HepG2 (cell line): ENCODE measurements around the gene PRDX5. TPM values are rescaled to one million over a fixed set of nuclear protein-coding genes. Genes with fewer than 3 reads are reported as not detected.

Source experiments
- BCL3 ChIP-seq: sonication (generic); formaldehyde crosslinking; IDR thresholded peaks from 2 replicates; pipeline ENCODE4 v1.5.1; 2020; ENCODE audit warnings: mild to moderate bottlenecking, missing genetic modification reagents, moderate library complexity
- BORCS8-MEF2B ChIP-seq: sonication (generic); formaldehyde crosslinking; IDR thresholded peaks from 2 replicates; pipeline ENCODE4 v1.8.0; 2022; ENCODE audit warnings: mild to moderate bottlenecking, missing genetic modification reagents
- HMG20A ChIP-seq: IDR thresholded peaks from 2 replicates; pipeline ENCODE4 v1.6.1; 2016; ENCODE audit warnings: borderline replicate concordance
- KDM6A ChIP-seq: IDR thresholded peaks from 2 replicates; pipeline ENCODE4 v1.6.1; 2016; ENCODE audit warnings: low read depth
- MAFF ChIP-seq: IDR thresholded peaks from 2 replicates; pipeline ENCODE4 v1.6.1; 2011; ENCODE audit warnings: low read depth, low read length, improper control_type of control experiment
- MAZ ChIP-seq, 2 experiments: sonication (generic) in 1 of 2; formaldehyde crosslinking in 1 of 2; IDR thresholded peaks; 2 replicates each; pipeline versions ENCODE4 v1.5.0 to v1.6.1; 2012 to 2020; ENCODE audit warnings: low read depth in 2 of 2, mild to moderate bottlenecking in 2 of 2, borderline replicate concordance in 1 of 2, improper control_type of control experiment in 1 of 2, low read length in 1 of 2, missing genetic modification reagents in 1 of 2, moderate library complexity in 1 of 2
- NCOA5 ChIP-seq: sonication (generic); formaldehyde crosslinking; IDR thresholded peaks from 2 replicates; pipeline ENCODE4 v1.4.0; 2020; ENCODE audit warnings: missing genetic modification reagents
- NCOR1 ChIP-seq: fragments of 200-600 bp; sonication (generic); IDR thresholded peaks from 2 replicates; pipeline ENCODE4 v1.7.0; 2017; ENCODE audit warnings: antibody characterized with exemption, low read length, borderline replicate concordance
- NR1H2 ChIP-seq: sonication (generic); formaldehyde crosslinking; IDR thresholded peaks from 2 replicates; pipeline ENCODE4 v1.8.1; 2022; ENCODE audit warnings: low read depth, missing genetic modification reagents, borderline replicate concordance
- ONECUT2 ChIP-seq: sonication (generic); formaldehyde crosslinking; IDR thresholded peaks from 2 replicates; pipeline ENCODE4 v1.4.0; 2020; ENCODE audit warnings: missing genetic modification reagents
- PRPF4 ChIP-seq: fragments of 200-400 bp; formaldehyde crosslinking; IDR thresholded peaks from 2 replicates; pipeline ENCODE4 v1.6.1; 2016; ENCODE audit warnings: low read length, low read depth; ENCODE audit not compliant: poor library complexity, severe bottlenecking
- RBM39 ChIP-seq: fragments of 200-400 bp; formaldehyde crosslinking; IDR thresholded peaks from one replicate; pipeline ENCODE4 v1.6.1; 2018; ENCODE audit warnings: antibody characterized with exemption, mild to moderate bottlenecking, low read depth, low read length; ENCODE audit not compliant: poor library complexity, severe bottlenecking
- SALL2 ChIP-seq: sonication (generic); formaldehyde crosslinking; IDR thresholded peaks from 2 replicates; pipeline ENCODE4 v1.8.1; 2023; ENCODE audit warnings: mild to moderate bottlenecking, missing genetic modification reagents, inconsistent platforms
- ZBTB1 ChIP-seq: sonication (generic); formaldehyde crosslinking; IDR thresholded peaks from 2 replicates; pipeline ENCODE4 v1.4.0; 2020; ENCODE audit warnings: missing genetic modification reagents, borderline replicate concordance
- ZBTB7B ChIP-seq: sonication (generic); formaldehyde crosslinking; IDR thresholded peaks from 2 replicates; pipeline ENCODE4 v1.4.0; 2020; ENCODE audit warnings: missing genetic modification reagents
- ZNF547 ChIP-seq: sonication (generic); formaldehyde crosslinking; IDR thresholded peaks from 2 replicates; pipeline ENCODE4 v1.5.1; 2020; ENCODE audit warnings: mild to moderate bottlenecking, missing genetic modification reagents
- ZNF766 ChIP-seq: sonication (generic); formaldehyde crosslinking; IDR thresholded peaks from 2 replicates; pipeline ENCODE4 v1.5.0; 2020; ENCODE audit warnings: missing genetic modification reagents, borderline replicate concordance
- ZNF772 ChIP-seq: sonication (generic); formaldehyde crosslinking; IDR thresholded peaks from 2 replicates; pipeline ENCODE4 v1.5.0; 2020; ENCODE audit warnings: mild to moderate bottlenecking, missing genetic modification reagents
- ZNF773 ChIP-seq: sonication (generic); formaldehyde crosslinking; IDR thresholded peaks from 2 replicates; pipeline ENCODE4 v1.4.0; 2020; ENCODE audit warnings: missing genetic modification reagents, borderline replicate concordance
- ZNF850 ChIP-seq: sonication (generic); formaldehyde crosslinking; conservative IDR thresholded peaks from 2 replicates; pipeline ENCODE4 v1.9.0; 2021; ENCODE audit warnings: mild to moderate bottlenecking, missing genetic modification reagents
- polyA plus RNA-seq, 8 experiments: library from polyadenylated mRNA; depleted of rRNA in 3 of 8; stranded (reverse) in 7 of 8; unstranded in 1 of 8; fragments of >200 nt; fragmentation: Illumina TruSeq in 4 of 8; extraction: Trizol in 4 of 8; gene quantifications; 2 replicates each; pipeline versions ENCODE4 v1.2.1 to v1.2.3, GENCODE V29; 2011 to 2016; ENCODE audit warnings: low read depth in 4 of 8, missing spikeins in 1 of 8, mixed read lengths in 1 of 8; ENCODE audit not compliant: insufficient read depth in 1 of 8
- total RNA-seq, 5 experiments: library from RNA; depleted of rRNA; stranded (reverse); fragments of >200 nt; fragmentation: Illumina TruSeq; extraction: Trizol; gene quantifications; 2 replicates each; pipeline ENCODE4 v1.2.3, GENCODE V29; 2016; ENCODE audit warnings: low read depth in 1 of 5
- TF ChIP-seq, protein P1 (sequence below), 2 experiments: sonication (generic) in 1 of 2; formaldehyde crosslinking in 1 of 2; IDR thresholded peaks; 2 replicates each; pipeline versions ENCODE4 v1.5.1 to v1.6.1; 2011 to 2020; ENCODE audit warnings: borderline replicate concordance in 1 of 2, low read depth in 1 of 2, low read length in 1 of 2, mild to moderate bottlenecking in 1 of 2, missing genetic modification reagents in 1 of 2, moderate library complexity in 1 of 2
- TF ChIP-seq, protein P2 (sequence below): sonication (generic); formaldehyde crosslinking; IDR thresholded peaks from 2 replicates; pipeline ENCODE4 v1.4.0; 2020; ENCODE audit warnings: missing genetic modification reagents
- TF ChIP-seq, protein P3 (sequence below): sonication (generic); formaldehyde crosslinking; IDR thresholded peaks from 2 replicates; pipeline ENCODE4 v1.4.0; 2020; ENCODE audit warnings: missing genetic modification reagents, low read depth, mild to moderate bottlenecking, borderline replicate concordance

Gene PRDX5
- total and polyA plus RNA-seq, 2 of the 13 experiments (the other 11 are each of a cell fraction or from before 2014, with no cell fraction given), result 215 to 311 TPM

- TF ChIP-seq ZNF850, result no peak
- no peak for TF ChIP-seq ZBTB1 (CRISPR knock-in tag)
- TF ChIP-seq, protein P1, sequence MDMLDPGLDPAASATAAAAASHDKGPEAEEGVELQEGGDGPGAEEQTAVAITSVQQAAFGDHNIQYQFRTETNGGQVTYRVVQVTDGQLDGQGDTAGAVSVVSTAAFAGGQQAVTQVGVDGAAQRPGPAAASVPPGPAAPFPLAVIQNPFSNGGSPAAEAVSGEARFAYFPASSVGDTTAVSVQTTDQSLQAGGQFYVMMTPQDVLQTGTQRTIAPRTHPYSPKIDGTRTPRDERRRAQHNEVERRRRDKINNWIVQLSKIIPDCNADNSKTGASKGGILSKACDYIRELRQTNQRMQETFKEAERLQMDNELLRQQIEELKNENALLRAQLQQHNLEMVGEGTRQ (IDR thresholded peaks at IDR 0.05; ENCODE audit: low read depth, low read length), result peak; percentile 73
- TF ChIP-seq, protein P1 (CRISPR knock-in tag; IDR thresholded peaks at IDR 0.05; ENCODE audit: borderline replicate concordance), result peak; percentile 84; the same call in 1 of the 2 replicates
- no peak; the same call in 1 of the 2 replicates for TF ChIP-seq BCL3 (CRISPR knock-in tag)
- 0 out of 2 replicates have a peak, but pooled peaks have one; percentile 59 for TF ChIP-seq ZNF766 (CRISPR knock-in tag)
- no peak for TF ChIP-seq PRPF4
- TF ChIP-seq, protein P2, sequence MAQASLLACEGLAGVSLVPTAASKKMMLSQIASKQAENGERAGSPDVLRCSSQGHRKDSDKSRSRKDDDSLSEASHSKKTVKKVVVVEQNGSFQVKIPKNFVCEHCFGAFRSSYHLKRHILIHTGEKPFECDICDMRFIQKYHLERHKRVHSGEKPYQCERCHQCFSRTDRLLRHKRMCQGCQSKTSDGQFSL, result peak; percentile 57; the same call in 1 of the 2 replicates
- TF ChIP-seq, protein P3, sequence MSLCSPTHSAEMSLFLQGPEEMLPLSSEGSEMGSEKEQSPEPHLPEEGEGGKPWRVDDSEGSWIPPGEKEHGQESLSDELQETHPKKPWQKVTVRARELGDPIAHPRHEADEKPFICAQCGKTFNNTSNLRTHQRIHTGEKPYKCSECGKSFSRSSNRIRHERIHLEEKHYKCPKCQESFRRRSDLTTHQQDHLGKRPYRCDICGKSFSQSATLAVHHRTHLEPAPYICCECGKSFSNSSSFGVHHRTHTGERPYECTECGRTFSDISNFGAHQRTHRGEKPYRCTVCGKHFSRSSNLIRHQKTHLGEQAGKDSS, result 0 out of 2 replicates have a peak, but pooled peaks have one; percentile 25
- no peak; the same call in 1 of the 2 replicates for TF ChIP-seq ZNF772 (CRISPR knock-in tag)
- TF ChIP-seq MAZ (IDR thresholded peaks at IDR 0.05; ENCODE audit: borderline replicate concordance, low read depth, low read length), result no peak; the same call in 1 of the 2 replicates
- peak; percentile 72 for TF ChIP-seq MAZ (CRISPR knock-in tag; IDR thresholded peaks at IDR 0.05; ENCODE audit: low read depth)
- TF ChIP-seq ZBTB7B (CRISPR knock-in tag), result peak; percentile 34; the same call in 1 of the 2 replicates
- TF ChIP-seq ZNF547 (CRISPR knock-in tag), result no peak
- TF ChIP-seq KDM6A, result no peak
- TF ChIP-seq NCOA5 (CRISPR knock-in tag), result no peak
- TF ChIP-seq ONECUT2, result no peak
- peak; percentile 87 for TF ChIP-seq MAFF
- peak; percentile 34 for TF ChIP-seq SALL2 (CRISPR knock-in tag)
- peak; percentile 79 for TF ChIP-seq RBM39
- no peak for TF ChIP-seq NR1H2 (CRISPR knock-in tag)
- TF ChIP-seq HMG20A, result no peak
- peak; percentile 56; the same call in 1 of the 2 replicates for TF ChIP-seq BORCS8-MEF2B (CRISPR knock-in tag)
- no peak for TF ChIP-seq ZNF773 (CRISPR knock-in tag)
- peak; percentile 69; the same call in 1 of the 2 replicates for TF ChIP-seq NCOR1
Measured at GRCh38 chr11:64317325-64317960, 478 bp upstream of the PRDX5 start, which contains the start of gene TRMT112 (continued).
